Body of pancreas (tissue), 4 donors: Measurements from ENCODE around the gene CNOT1. TPM values are rescaled to one million over a fixed set of nuclear protein-coding genes. Genes with fewer than 3 reads are reported as not detected.

Experiments used
- ATAC-seq: fragments of 150-250 bp; one replicate; pipeline ENCODE4 v1.9.1; 2016
- DNase-seq, 4 donors: peaks; one replicate each; pipeline ENCODE4 v3.0.0-alpha.2; 2019
- H3K27ac ChIP-seq, 4 donors: fragments of 200-600 bp; sonication (generic); 1 replicate in 3 of 4; 2 replicates in 1 of 4; pipeline versions ENCODE4 v1.5.1 to v1.6.1; 2016 to 2019; ENCODE audit warnings: mild to moderate bottlenecking in 1 of 4, mixed read lengths in 1 of 4, moderate library complexity in 1 of 4
- H3K27me3 ChIP-seq, 2 donors: fragments of 200-600 bp; sonication (generic); one replicate each; pipeline ENCODE4 v1.6.0; 2016; ENCODE audit warnings: mild to moderate bottlenecking in 1 of 2
- H3K36me3 ChIP-seq, 2 donors: fragments of 200-600 bp; sonication (generic); replicated peaks in 1 of 2; 2 replicates each; pipeline ENCODE4 v1.5.1; 2016; ENCODE audit warnings: low read depth in 2 of 2; ENCODE audit not compliant: insufficient read depth in 1 of 2
- H3K4me1 ChIP-seq: fragments of 200-600 bp; sonication (generic); one replicate; pipeline ENCODE4 v1.6.0; 2016
- H3K4me3 ChIP-seq, 2 donors: fragments of 200-600 bp; sonication (generic); 1 replicate in 1 of 2; 2 replicates in 1 of 2; pipeline ENCODE4 v1.5.1; 2016 to 2019
- H3K9me3 ChIP-seq, 3 donors: fragments of 200-600 bp; sonication (generic); 1 replicate in 2 of 3; 2 replicates in 1 of 3; pipeline ENCODE4 v1.5.1; 2016
- CTCF ChIP-seq, 7 experiments: fragments of 450-650 bp in 4 of 7; fragments of 200-600 bp in 3 of 7; sonication (generic) in 3 of 7; IDR thresholded peaks; one replicate each; pipeline ENCODE4 v1.5.1; 2016 to 2019; ENCODE audit warnings: antibody characterized with exemption in 7 of 7
- POLR2A ChIP-seq, 3 donors: fragments of 450-650 bp; IDR thresholded peaks; one replicate each; pipeline ENCODE4 v1.6.1; 2016; ENCODE audit warnings: antibody characterized with exemption in 3 of 3, mild to moderate bottlenecking in 2 of 3
- WGBS, 2 donors: methylation state at CpG; one replicate each; pipeline ENCODE4 v1.1.5; 2017; 5-methylcytosine and 5-hydroxymethylcytosine counted together
- intact Hi-C: fragments of 100-400 bp; cut with DNase I; formaldehyde crosslinking; loops from one replicate; pipeline ENCODE4 v1.15.1; 2023
- total RNA-seq, 2 donors: library from RNA; depleted of rRNA; stranded (reverse); fragments of >200 nt; gene quantifications; one replicate each; pipeline ENCODE4 v1.1.0, GENCODE V29; 2016

Gene CNOT1
- total RNA-seq, 2 donors from 2014 or later = 56.8 to 63.9 TPM

GRCh38 chr16:58649707-58650106 is 20.1 kb upstream of the CNOT1 start:
- WGBS, 2 donors = 72 to 84% methylated on average over 3 of the region's 3 CpGs
- no peak for ATAC-seq
- H3K27ac ChIP-seq = no peak overlapping the region

GRCh38 chr16:58647107-58647506 is 17.5 kb upstream of the CNOT1 start:
- no peaks in the 10 kb centered on the region for H3K36me3 ChIP-seq
- H3K9me3 ChIP-seq = no peaks in the 10 kb centered on the region
- WGBS, 2 donors = 83 to 90% methylated on average over 4 of the region's 4 CpGs
- no peak for ATAC-seq
- H3K4me3 ChIP-seq = no peak overlapping the region
- no peak overlapping the region for H3K27ac ChIP-seq
- intact Hi-C loops = no loop called here
- H3K27me3 ChIP-seq = no peaks in the 10 kb centered on the region
- no peak for DNase-seq
- TF ChIP-seq POLR2A (IDR thresholded peaks at IDR 0.05) (no peak), CTCF (IDR thresholded peaks at IDR 0.05) (no peak)
- no peaks in the 10 kb centered on the region for H3K4me1 ChIP-seq

More at GRCh38 chr16:58649707-58650106, 20.1 kb upstream of the CNOT1 start:
- Histone ChIP-seq H3K9me3 (no peaks in the 10 kb centered on the region), H3K27me3 (no peaks in the 10 kb centered on the region), H3K4me3 (no peak overlapping the region), H3K4me1 (peaks cover 2% of the 10 kb centered on the region), H3K36me3 (no peaks in the 10 kb centered on the region)
- intact Hi-C loops = loop anchor here (10.0 kb wide), 1 partner anchor 315 kb away; no protein-coding TSS in a partner anchor
- no peak for TF ChIP-seq CTCF (IDR thresholded peaks at IDR 0.05)
- TF ChIP-seq POLR2A (IDR thresholded peaks at IDR 0.05) = no peak
- no peak for DNase-seq

- TF ChIP-seq CTCF (IDR thresholded peaks at IDR 0.05) = no peak
- TF ChIP-seq POLR2A (IDR thresholded peaks at IDR 0.05) = no peak
- no peak for DNase-seq
- H3K4me3 ChIP-seq = no peak overlapping the region
- no peaks in the 10 kb centered on the region for H3K27me3 ChIP-seq
- H3K4me1 ChIP-seq = no peaks in the 10 kb centered on the region
- 74 to 79% methylated on average over 3 to 8 of the region's 8 CpGs for WGBS, 2 donors
- H3K9me3 ChIP-seq = no peaks in the 10 kb centered on the region
- H3K27ac ChIP-seq = no peak overlapping the region
- intact Hi-C loops = no loop called here
- H3K36me3 ChIP-seq = no peaks in the 10 kb centered on the region
- ATAC-seq = no peak
Observed at GRCh38 chr16:58644765-58645487, 15.3 kb upstream of the CNOT1 start.

- no peak for TF ChIP-seq CTCF (IDR thresholded peaks at IDR 0.05)
- 68 to 79% methylated on average over 5 of the region's 5 CpGs for WGBS, 2 donors
- Histone ChIP-seq H3K4me1 (no peaks in the 10 kb centered on the region), H3K27ac (no peak overlapping the region), H3K9me3 (no peaks in the 10 kb centered on the region), H3K36me3 (no peaks in the 10 kb centered on the region), H3K4me3 (no peak overlapping the region), H3K27me3 (no peaks in the 10 kb centered on the region)
- no peak for DNase-seq
- ATAC-seq = no peak
- intact Hi-C loops = no loop called here
Observed at GRCh38 chr16:58644108-58644507, 14.5 kb upstream of the CNOT1 start.

GRCh38 chr16:58640949-58641348 is 11.3 kb upstream of the CNOT1 start:
- WGBS, 2 donors = 73% methylated on average over 5 of the region's 5 CpGs; no CpG with 5 or more reads in 1 of the 2 donors
- intact Hi-C loops = no loop called here

More at GRCh38 chr16:58640949-58641348, 11.3 kb upstream of the CNOT1 start:
- DNase-seq (no peak), ATAC-seq (no peak)
- H3K27ac ChIP-seq = no peak overlapping the region
- H3K27me3 ChIP-seq = no peaks in the 10 kb centered on the region
- no peak for TF ChIP-seq POLR2A (IDR thresholded peaks at IDR 0.05)
- TF ChIP-seq CTCF (IDR thresholded peaks at IDR 0.05) = no peak
- no peaks in the 10 kb centered on the region for H3K4me1 ChIP-seq
- H3K4me3 ChIP-seq = no peak overlapping the region
- no peaks in the 10 kb centered on the region for H3K36me3 ChIP-seq
- no peaks in the 10 kb centered on the region for H3K9me3 ChIP-seq
